Fibroblast of pulmonary artery (primary cell): ENCODE data around the gene FERMT3.

Source experiments
- DNase-seq: peaks from one replicate; pipeline ENCODE4 v3.0.0-alpha.2; 2010; ENCODE audit warnings: low read depth
- H3K4me3 ChIP-seq: replicated peaks from 2 replicates; pipeline ENCODE4 v1.5.1; 2011; ENCODE audit warnings: low read depth, mild to moderate bottlenecking, control low read depth, low read length, moderate library complexity
- CTCF ChIP-seq: IDR thresholded peaks from 2 replicates; pipeline ENCODE4 v1.5.1; 2011; ENCODE audit warnings: mild to moderate bottlenecking, control low read depth, low read length, inconsistent platforms; ENCODE audit errors: missing control alignments

Gene FERMT3

GRCh38 chr11:64211181-64211872, 4.8 kb downstream of the FERMT3 start:
- H3K4me3 ChIP-seq, result no peak overlapping the region
- no peak for TF ChIP-seq CTCF
- DNase-seq, result no peak

DNA sequence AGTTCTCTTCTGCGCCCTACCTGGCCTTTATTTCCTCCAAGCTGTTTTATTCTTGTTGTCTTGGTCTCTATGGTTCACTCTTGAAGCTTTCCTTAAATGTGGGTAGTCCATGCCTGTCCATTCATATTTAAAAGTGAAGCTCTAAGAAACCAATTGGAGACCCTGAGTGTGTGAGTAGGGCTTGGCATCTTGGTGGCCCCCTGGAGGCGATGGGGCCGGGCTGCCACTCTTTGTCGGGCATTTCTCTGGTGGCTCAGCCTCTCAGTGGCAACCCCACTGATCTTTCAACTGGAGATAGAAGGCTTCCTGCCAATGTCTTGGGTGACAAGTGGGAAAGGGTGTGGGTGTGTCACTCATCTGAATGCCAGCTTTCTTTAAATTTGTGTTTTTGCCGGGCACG, 10.4 kb downstream of the FERMT3 start:
- TF ChIP-seq CTCF, result no peak
- H3K4me3 ChIP-seq, result no peak overlapping the region
- no peak for DNase-seq

GRCh38 chr11:64218628-64219353, 12.3 kb downstream of the FERMT3 start:
- TF ChIP-seq CTCF, result no peak
- H3K4me3 ChIP-seq, result no peak overlapping the region
- no peak for DNase-seq

GRCh38 chr11:64219354-64219684, 12.8 kb downstream of the FERMT3 start:
- DNase-seq, result no peak
- no peak overlapping the region for H3K4me3 ChIP-seq
- TF ChIP-seq CTCF, result no peak

- no peak for DNase-seq
- no peak for TF ChIP-seq CTCF
- no peak overlapping the region for H3K4me3 ChIP-seq
These were observed 13.2 kb downstream of the FERMT3 start for GRCh38 chr11:64219755-64220154.

DNA sequence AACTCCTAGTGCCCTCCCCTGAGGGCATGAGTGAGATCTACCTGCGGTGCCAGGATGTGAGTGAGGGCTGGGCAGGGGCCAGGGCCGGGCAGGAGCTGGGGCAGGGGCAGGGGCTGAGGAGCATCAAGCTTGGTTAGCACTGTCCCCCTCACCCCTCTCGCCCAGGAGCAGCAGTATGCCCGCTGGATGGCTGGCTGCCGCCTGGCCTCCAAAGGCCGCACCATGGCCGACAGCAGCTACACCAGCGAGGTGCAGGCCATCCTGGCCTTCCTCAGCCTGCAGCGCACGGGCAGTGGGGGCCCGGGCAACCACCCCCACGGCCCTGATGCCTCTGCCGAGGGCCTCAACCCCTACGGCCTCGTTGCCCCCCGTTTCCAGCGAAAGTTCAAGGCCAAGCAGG, 13.8 kb downstream of the FERMT3 start:
- TF ChIP-seq CTCF, result no peak
- no peak for DNase-seq
- no peak overlapping the region for H3K4me3 ChIP-seq

DNA sequence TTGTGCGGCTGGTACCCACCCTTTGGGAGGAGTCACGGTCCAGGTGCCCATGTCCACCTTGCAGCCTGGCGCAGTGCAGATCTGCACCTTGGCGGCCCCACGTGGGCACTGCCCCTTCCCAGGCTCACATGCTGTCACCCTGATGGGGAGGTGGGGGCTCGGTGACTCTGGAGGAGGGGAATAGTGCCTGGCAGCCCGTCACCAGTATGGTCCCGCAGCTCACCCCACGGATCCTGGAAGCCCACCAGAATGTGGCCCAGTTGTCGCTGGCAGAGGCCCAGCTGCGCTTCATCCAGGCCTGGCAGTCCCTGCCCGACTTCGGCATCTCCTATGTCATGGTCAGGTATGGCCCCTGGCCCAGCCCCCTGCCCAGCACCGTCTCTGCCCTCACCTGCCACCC, 14.3 kb downstream of the FERMT3 start:
- DNase-seq, result no peak
- no peak overlapping the region for H3K4me3 ChIP-seq
- TF ChIP-seq CTCF, result no peak
